ENCODE results near the gene FCRL3. TPM values are rescaled to one million over a fixed set of nuclear protein-coding genes. Genes with fewer than 3 reads are reported as not detected.

FCRL3 gene
- total RNA-seq, 1 experiment from 2014 or later = not detected

DNA sequence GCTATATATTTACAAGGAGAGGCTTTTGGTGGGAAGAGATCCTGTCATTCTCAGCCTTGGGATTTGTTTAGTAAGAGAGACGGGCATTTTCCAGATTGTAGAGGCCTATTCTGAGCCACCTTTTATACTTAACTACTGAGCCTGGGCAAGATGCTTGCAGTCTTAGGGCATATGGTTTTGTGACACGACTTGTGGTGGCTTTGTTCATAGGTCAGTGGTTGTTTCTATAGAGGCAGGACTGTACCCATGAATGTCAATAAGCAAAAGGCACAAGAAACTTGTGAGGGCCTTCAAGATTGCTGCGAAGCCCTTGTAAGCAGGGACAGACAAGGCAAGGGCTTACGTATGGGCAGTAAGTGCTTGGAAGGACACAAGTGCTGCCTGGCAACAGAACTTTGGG is 3.4 kb upstream of the FCRL3 start:
- BruUV-seq (replicated peaks) = no TSS peak
- TF ChIP-seq, protein P1, sequence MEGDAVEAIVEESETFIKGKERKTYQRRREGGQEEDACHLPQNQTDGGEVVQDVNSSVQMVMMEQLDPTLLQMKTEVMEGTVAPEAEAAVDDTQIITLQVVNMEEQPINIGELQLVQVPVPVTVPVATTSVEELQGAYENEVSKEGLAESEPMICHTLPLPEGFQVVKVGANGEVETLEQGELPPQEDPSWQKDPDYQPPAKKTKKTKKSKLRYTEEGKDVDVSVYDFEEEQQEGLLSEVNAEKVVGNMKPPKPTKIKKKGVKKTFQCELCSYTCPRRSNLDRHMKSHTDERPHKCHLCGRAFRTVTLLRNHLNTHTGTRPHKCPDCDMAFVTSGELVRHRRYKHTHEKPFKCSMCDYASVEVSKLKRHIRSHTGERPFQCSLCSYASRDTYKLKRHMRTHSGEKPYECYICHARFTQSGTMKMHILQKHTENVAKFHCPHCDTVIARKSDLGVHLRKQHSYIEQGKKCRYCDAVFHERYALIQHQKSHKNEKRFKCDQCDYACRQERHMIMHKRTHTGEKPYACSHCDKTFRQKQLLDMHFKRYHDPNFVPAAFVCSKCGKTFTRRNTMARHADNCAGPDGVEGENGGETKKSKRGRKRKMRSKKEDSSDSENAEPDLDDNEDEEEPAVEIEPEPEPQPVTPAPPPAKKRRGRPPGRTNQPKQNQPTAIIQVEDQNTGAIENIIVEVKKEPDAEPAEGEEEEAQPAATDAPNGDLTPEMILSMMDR (conservative IDR thresholded peaks at IDR 0.05; ENCODE audit: low read depth, low read length) = no peak
- no peak for TF ChIP-seq EZH2 (IDR thresholded peaks at IDR 0.05; ENCODE audit: low read length, unreplicated experiment)
- TF ChIP-seq EZH2phosphoT487 (IDR thresholded peaks at IDR 0.05; ENCODE audit: borderline replicate concordance, low read length) = no peak
- no peak overlapping the region for H3K9ac ChIP-seq (ENCODE audit: low read length)
- no peaks in the 10 kb centered on the region for H3F3A ChIP-seq (ENCODE audit: low read length, unreplicated experiment)
- H3K36me3 ChIP-seq (ENCODE audit: low read depth, low read length) = no peaks in the 10 kb centered on the region
- H3K27ac ChIP-seq (ENCODE audit: low read length) = no peak overlapping the region
- intact Hi-C loops (cut with micrococcal nuclease) = no loop called here
- ChIA-PET CTCF (interaction anchor here (0.6 kb wide), 1 partner anchor 68 kb away, joined by 3 read pairs; no protein-coding TSS in a partner anchor), POLR2A (ENCODE audit: unreplicated experiment) (no interaction called here)
- H3K27me3 ChIP-seq (ENCODE audit: low read length) = peaks cover 49% of the 10 kb centered on the region
- H3K4me3 ChIP-seq (ENCODE audit: low read length) = no peak overlapping the region
- no peaks in the 10 kb centered on the region for H3K9me3 ChIP-seq (ENCODE audit: low read length)
- H4K20me1 ChIP-seq (ENCODE audit: low read length) = no peaks in the 10 kb centered on the region
- no peaks in the 10 kb centered on the region for H3K79me2 ChIP-seq (ENCODE audit: low read length)
- H3K4me1 ChIP-seq (ENCODE audit: insufficient read depth, low read length) = no peaks in the 10 kb centered on the region
- H3K4me2 ChIP-seq (ENCODE audit: low read length) = no peak overlapping the region
- ATAC-seq = no peak
- no peak for DNase-seq
- 0 out of 2 replicates have a peak, but pooled peaks cover 4% of the 10 kb centered on the region for H3K9me2 ChIP-seq (replicated peaks; ENCODE audit: low read length)
- no peak overlapping the region for H2AFZ ChIP-seq (ENCODE audit: low read length)

DNA sequence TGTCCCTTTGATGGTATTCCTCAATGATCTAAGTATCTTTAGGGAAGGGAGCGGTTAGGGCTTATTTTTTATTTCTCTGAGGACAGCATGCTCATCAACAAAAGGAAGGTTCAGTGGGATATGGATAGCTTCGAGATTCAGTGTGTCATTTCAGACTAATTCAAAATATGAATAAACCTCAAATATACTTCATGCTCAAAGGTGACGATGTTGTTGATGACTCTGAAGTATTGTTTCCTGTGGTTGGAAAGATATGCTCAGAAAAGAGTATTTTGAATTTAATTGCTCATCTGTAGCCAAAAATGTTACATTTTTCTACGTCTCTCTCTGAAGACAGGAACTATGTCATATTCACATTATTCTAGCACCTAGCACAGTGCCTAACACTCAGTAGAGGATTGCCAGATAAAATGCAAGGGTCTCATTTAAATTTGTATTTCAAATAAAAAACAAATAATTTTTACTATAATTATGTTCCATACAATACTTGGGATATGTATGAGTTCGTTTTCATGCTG is 1.8 kb upstream of the FCRL3 start:
- Histone ChIP-seq H4K20me1 (ENCODE audit: low read length) (no peaks in the 10 kb centered on the region), H3K4me1 (ENCODE audit: insufficient read depth, low read length) (no peaks in the 10 kb centered on the region), H3K79me2 (ENCODE audit: low read length) (no peaks in the 10 kb centered on the region), H3K36me3 (ENCODE audit: low read depth, low read length) (no peaks in the 10 kb centered on the region), H3F3A (ENCODE audit: low read length, unreplicated experiment) (no peaks in the 10 kb centered on the region), H3K27me3 (ENCODE audit: low read length) (peaks cover 49% of the 10 kb centered on the region), H2AFZ (ENCODE audit: low read length) (no peak overlapping the region), H3K9me2 (replicated peaks; ENCODE audit: low read length) (no peaks in the 10 kb centered on the region), H3K4me3 (ENCODE audit: low read length) (no peak overlapping the region), H3K9ac (ENCODE audit: low read length) (no peak overlapping the region), H3K27ac (ENCODE audit: low read length) (no peak overlapping the region), H3K4me2 (ENCODE audit: low read length) (no peak overlapping the region), H3K9me3 (ENCODE audit: low read length) (no peaks in the 10 kb centered on the region)
- ATAC-seq (no peak), DNase-seq (no peak)
- BruUV-seq (replicated peaks) = no TSS peak
- ChIA-PET CTCF (no interaction called here), POLR2A (ENCODE audit: unreplicated experiment) (no interaction called here)
- TF ChIP-seq, protein P1 (conservative IDR thresholded peaks at IDR 0.05; ENCODE audit: low read depth, low read length) = no peak
- TF ChIP-seq EZH2 (IDR thresholded peaks at IDR 0.05; ENCODE audit: low read length, unreplicated experiment) (no peak), EZH2phosphoT487 (IDR thresholded peaks at IDR 0.05; ENCODE audit: borderline replicate concordance, low read length) (no peak)
- intact Hi-C loops (cut with micrococcal nuclease) = no loop called here

DNA sequence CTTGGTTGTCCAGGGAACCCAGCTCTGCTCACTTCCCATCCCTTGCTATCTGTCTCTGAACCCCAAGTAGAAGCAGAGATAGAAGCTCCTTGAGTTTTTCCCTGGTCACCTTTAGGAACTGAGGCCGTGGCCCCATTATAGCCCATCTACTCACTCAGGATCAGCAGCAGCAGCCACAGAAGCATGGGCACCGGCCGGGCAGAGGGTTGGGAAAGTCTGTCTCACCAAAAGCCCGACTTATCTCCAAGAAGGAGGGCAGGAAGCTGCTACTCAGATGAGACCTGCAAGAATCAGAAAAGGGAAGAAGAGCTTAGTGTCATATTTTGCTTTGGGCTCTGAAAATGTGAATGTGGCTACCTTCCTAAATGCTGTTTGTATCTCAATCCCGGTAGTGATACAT is 264 bp downstream of the FCRL3 start:
- ChIA-PET POLR2A (ENCODE audit: unreplicated experiment) (no interaction called here), CTCF (no interaction called here)
- Histone ChIP-seq H3K4me3 (ENCODE audit: low read length) (no peak overlapping the region), H3K36me3 (ENCODE audit: low read depth, low read length) (no peaks in the 10 kb centered on the region), H3K27ac (ENCODE audit: low read length) (no peak overlapping the region), H3K9me2 (replicated peaks; ENCODE audit: low read length) (no peaks in the 10 kb centered on the region), H3K9ac (ENCODE audit: low read length) (no peak overlapping the region), H3K9me3 (ENCODE audit: low read length) (no peaks in the 10 kb centered on the region), H4K20me1 (ENCODE audit: low read length) (no peaks in the 10 kb centered on the region), H3F3A (ENCODE audit: low read length, unreplicated experiment) (no peaks in the 10 kb centered on the region), H3K4me2 (ENCODE audit: low read length) (no peak overlapping the region), H3K79me2 (ENCODE audit: low read length) (no peaks in the 10 kb centered on the region), H2AFZ (ENCODE audit: low read length) (no peak overlapping the region), H3K4me1 (ENCODE audit: insufficient read depth, low read length) (no peaks in the 10 kb centered on the region), H3K27me3 (ENCODE audit: low read length) (peaks cover 57% of the 10 kb centered on the region)
- intact Hi-C loops (cut with micrococcal nuclease) = no loop called here
- DNase-seq = no peak
- TF ChIP-seq EZH2 (IDR thresholded peaks at IDR 0.05; ENCODE audit: low read length, unreplicated experiment) (no peak), EZH2phosphoT487 (IDR thresholded peaks at IDR 0.05; ENCODE audit: borderline replicate concordance, low read length) (no peak)
- TF ChIP-seq, protein P1 (conservative IDR thresholded peaks at IDR 0.05; ENCODE audit: low read depth, low read length) = no peak
- no peak for ATAC-seq
- BruUV-seq (replicated peaks) = no TSS peak
